ENCODE results near the gene SSB.

The SSB gene

DNA sequence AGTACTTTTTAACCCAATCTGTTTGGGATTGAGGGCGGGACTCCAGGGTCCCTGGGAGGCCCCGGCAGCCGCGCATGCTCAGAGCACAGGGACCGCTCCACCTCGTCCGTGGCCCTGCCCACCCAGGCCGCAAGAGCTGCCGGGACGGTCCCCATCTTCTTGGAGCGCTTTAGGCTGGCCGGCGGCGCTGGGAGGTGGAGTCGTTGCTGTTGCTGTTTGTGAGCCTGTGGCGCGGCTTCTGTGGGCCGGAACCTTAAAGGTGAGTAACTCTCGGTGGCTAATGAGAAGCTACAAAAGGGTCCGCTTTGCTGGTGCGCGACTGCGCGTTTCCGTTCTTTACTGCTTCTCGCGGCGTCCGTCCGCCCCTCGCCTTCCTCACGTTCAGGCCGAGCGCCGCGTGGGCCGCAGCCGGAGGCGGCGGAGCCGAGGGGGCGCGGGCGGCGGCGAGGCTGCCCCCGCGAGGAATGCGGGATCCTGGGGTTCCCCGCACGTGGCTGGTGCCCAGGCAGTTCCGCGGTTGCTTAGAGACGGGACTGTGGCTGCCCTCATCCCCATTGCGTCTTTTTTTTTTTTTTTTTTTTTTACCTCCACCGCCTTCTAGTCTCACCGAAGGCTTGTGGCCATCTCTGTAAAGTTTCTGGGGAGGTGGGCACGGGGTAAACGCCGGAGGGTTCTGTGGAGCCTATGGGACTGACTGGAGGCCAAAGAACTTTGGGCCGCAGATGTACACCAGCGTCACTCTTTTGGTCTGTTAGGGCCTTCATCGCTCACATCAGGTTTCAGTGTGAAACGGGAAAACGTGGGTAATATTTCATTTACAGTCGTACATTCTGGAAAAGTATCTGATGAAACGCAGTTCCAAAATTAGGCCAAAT, at the start of gene SSB:
SSB (plus strand) TSS at position 154 of the 875 bp plus-strand sequence. CDS start 2,090 bp downstream, outside the sequence.
- TF ChIP-seq, protein P1, sequence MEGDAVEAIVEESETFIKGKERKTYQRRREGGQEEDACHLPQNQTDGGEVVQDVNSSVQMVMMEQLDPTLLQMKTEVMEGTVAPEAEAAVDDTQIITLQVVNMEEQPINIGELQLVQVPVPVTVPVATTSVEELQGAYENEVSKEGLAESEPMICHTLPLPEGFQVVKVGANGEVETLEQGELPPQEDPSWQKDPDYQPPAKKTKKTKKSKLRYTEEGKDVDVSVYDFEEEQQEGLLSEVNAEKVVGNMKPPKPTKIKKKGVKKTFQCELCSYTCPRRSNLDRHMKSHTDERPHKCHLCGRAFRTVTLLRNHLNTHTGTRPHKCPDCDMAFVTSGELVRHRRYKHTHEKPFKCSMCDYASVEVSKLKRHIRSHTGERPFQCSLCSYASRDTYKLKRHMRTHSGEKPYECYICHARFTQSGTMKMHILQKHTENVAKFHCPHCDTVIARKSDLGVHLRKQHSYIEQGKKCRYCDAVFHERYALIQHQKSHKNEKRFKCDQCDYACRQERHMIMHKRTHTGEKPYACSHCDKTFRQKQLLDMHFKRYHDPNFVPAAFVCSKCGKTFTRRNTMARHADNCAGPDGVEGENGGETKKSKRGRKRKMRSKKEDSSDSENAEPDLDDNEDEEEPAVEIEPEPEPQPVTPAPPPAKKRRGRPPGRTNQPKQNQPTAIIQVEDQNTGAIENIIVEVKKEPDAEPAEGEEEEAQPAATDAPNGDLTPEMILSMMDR (IDR thresholded peaks at IDR 0.05; ENCODE audit: low read depth, low read length): no peak
- DNase-seq (ENCODE audit: low read depth in 2 of 2): peak; percentile 95 to 96
- H3K4me3 ChIP-seq (replicated peaks in 1 of 2; ENCODE audit: low read depth in 2 of 2, low read length in 2 of 2): peak within 1 kb of the TSS; percentile 72 to 81

GRCh38 chr2:169752752-169753151, 45.9 kb upstream of the SSB start:
- TF ChIP-seq, protein P1 (IDR thresholded peaks at IDR 0.05; ENCODE audit: low read depth, low read length): no peak
- H3K4me3 ChIP-seq (replicated peaks in 1 of 2; ENCODE audit: low read depth in 2 of 2, low read length in 2 of 2): no peak overlapping the region
- DNase-seq (ENCODE audit: low read depth in 2 of 2): no peak

GRCh38 chr2:169755083-169755870, 43.4 kb upstream of the SSB start:
- DNase-seq (ENCODE audit: low read depth in 2 of 2): no peak
- TF ChIP-seq, protein P1 (IDR thresholded peaks at IDR 0.05; ENCODE audit: low read depth, low read length): no peak
- H3K4me3 ChIP-seq (replicated peaks in 1 of 2; ENCODE audit: low read depth in 2 of 2, low read length in 2 of 2): no peak overlapping the region

GRCh38 chr2:169756342-169756741, 42.3 kb upstream of the SSB start:
- DNase-seq (ENCODE audit: low read depth in 2 of 2): no peak
- TF ChIP-seq, protein P1 (IDR thresholded peaks at IDR 0.05; ENCODE audit: low read depth, low read length): no peak
- no peak overlapping the region for H3K4me3 ChIP-seq (replicated peaks in 1 of 2; ENCODE audit: low read depth in 2 of 2, low read length in 2 of 2)

DNA sequence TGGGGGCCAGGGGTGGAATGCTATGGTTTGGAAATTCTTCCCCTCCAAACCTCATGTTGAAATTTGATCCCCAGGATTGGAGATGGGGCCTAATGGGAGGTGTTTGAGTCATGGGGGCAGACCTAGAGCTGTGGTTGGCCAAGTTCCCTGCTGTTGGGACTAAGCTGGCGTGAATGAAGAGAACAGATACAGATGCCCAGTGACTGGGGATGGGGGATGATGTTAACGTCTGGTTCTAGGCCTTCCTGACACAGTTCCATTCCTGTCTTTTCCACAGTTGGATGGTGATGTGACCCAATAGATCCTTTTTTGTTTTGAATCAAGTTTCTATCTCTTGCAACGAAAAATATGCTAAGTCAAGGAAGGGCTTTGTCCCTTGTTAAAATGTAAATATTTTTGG, 41.3 kb upstream of the SSB start:
- TF ChIP-seq, protein P1 (IDR thresholded peaks at IDR 0.05; ENCODE audit: low read depth, low read length): no peak
- no peak for DNase-seq (ENCODE audit: low read depth in 2 of 2)
- no peak overlapping the region for H3K4me3 ChIP-seq (replicated peaks in 1 of 2; ENCODE audit: low read depth in 2 of 2, low read length in 2 of 2)

DNA sequence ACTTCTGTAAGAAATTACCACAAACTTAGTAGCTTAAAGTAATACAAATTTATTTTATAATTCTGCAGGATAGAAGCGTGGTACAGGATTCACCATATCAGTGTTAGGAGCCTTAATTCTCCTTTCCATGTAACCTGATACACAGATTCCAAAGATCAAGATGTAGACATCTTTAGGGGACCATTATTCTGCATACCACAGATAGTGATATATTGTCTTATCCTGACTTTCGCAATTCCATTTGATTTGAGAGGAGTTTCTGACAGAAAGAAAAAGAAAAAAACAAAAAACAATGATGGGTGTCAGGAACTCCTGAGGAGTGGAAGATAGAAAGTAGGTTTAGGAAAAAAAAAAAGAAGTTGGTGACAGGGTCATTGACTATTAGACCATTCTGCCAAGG, 40.9 kb upstream of the SSB start:
- TF ChIP-seq, protein P1 (IDR thresholded peaks at IDR 0.05; ENCODE audit: low read depth, low read length): no peak
- no peak overlapping the region for H3K4me3 ChIP-seq (replicated peaks in 1 of 2; ENCODE audit: low read depth in 2 of 2, low read length in 2 of 2)
- DNase-seq (ENCODE audit: low read depth in 2 of 2): no peak

Data from cardiac fibroblast (primary cell).